Smooth muscle cell (in vitro differentiated cells): Measurements from ENCODE around the gene IRS2. TPM values are rescaled to one million over a fixed set of nuclear protein-coding genes. Genes with fewer than 3 reads are reported as not detected.
A peak's percentile ranks its signal among the peaks of the same experiment; 100 is the strongest.

Experiments
- DNase-seq: peaks from one replicate; lab custom pipeline; 2025; ENCODE audit not compliant: unreplicated experiment; lab: John Stamatoyannopoulos, UW
- H2AFZ ChIP-seq: fragments of 200-600 bp; sonication (generic); 2 replicates; pipeline ENCODE4 v1.6.0; 2016; ENCODE audit warnings: antibody characterized with exemption, low read depth, mild to moderate bottlenecking
- H3F3A ChIP-seq: fragments of 200-600 bp; sonication (generic); 2 replicates; pipeline ENCODE4 v1.6.0; 2017; ENCODE audit warnings: antibody characterized with exemption, low read depth
- H3K27ac ChIP-seq: fragments of 200-600 bp; sonication (generic); 2 replicates; pipeline ENCODE4 v1.5.1; 2016; ENCODE audit warnings: low read depth, mild to moderate bottlenecking
- H3K27me3 ChIP-seq: fragments of 200-600 bp; sonication (generic); 2 replicates; pipeline ENCODE4 v1.6.1; 2016; ENCODE audit warnings: low read depth, mild to moderate bottlenecking
- H3K36me3 ChIP-seq: fragments of 200-600 bp; sonication (generic); 2 replicates; pipeline ENCODE4 v1.5.1; 2016; ENCODE audit warnings: low read depth
- H3K4me1 ChIP-seq: fragments of 200-600 bp; sonication (generic); 2 replicates; pipeline ENCODE4 v1.5.1; 2016; ENCODE audit warnings: low read depth
- H3K4me2 ChIP-seq: fragments of 200-600 bp; sonication (generic); 2 replicates; pipeline ENCODE4 v1.6.0; 2016; ENCODE audit warnings: mild to moderate bottlenecking
- H3K4me3 ChIP-seq: fragments of 200-600 bp; sonication (generic); 2 replicates; pipeline ENCODE4 v1.5.1; 2016; ENCODE audit warnings: mild to moderate bottlenecking
- H3K79me2 ChIP-seq: fragments of 200-600 bp; sonication (generic); 2 replicates; pipeline ENCODE4 v1.6.0; 2016; ENCODE audit warnings: low read depth, mild to moderate bottlenecking
- H3K9ac ChIP-seq: fragments of 200-600 bp; sonication (generic); 2 replicates; pipeline ENCODE4 v1.6.0; 2016; ENCODE audit warnings: low read depth
- H3K9me3 ChIP-seq: fragments of 200-600 bp; sonication (generic); replicated peaks from 2 replicates; pipeline ENCODE4 v1.5.1; 2016; ENCODE audit warnings: low read depth
- H4K20me1 ChIP-seq: fragments of 200-600 bp; sonication (generic); 2 replicates; pipeline ENCODE4 v1.6.0; 2016; ENCODE audit warnings: low read depth
- WGBS: methylation state at CpG from one replicate; pipeline ENCODE4 v1.1.7; 2016; ENCODE audit warnings: low lambda C conversion rate; 5-methylcytosine and 5-hydroxymethylcytosine counted together
- polyA plus RNA-seq: library from polyadenylated mRNA; unstranded; fragments of >200 nt; fragmentation: Nextera tagmentation; extraction: Ambion mirVana; gene quantifications from 2 replicates; pipeline ENCODE4 v1.2.1, GENCODE V29; 2016
- total RNA-seq: library from RNA; depleted of rRNA; stranded (reverse); fragments of >200 nt; gene quantifications from 2 replicates; pipeline ENCODE4 v1.2.3, GENCODE V29; 2014
- TF ChIP-seq, protein P1 (sequence below): fragments of 200-600 bp; sonication (generic); IDR thresholded peaks from 2 replicates; pipeline ENCODE4 v1.5.1; 2017; ENCODE audit warnings: borderline replicate concordance, mild to moderate bottlenecking, antibody characterized with exemption; ENCODE audit not compliant: insufficient read depth, poor library complexity, severe bottlenecking

The IRS2 gene
- total and polyA plus RNA-seq, 2 experiments from 2014 or later: 0.90 to 1.7 TPM

DNA sequence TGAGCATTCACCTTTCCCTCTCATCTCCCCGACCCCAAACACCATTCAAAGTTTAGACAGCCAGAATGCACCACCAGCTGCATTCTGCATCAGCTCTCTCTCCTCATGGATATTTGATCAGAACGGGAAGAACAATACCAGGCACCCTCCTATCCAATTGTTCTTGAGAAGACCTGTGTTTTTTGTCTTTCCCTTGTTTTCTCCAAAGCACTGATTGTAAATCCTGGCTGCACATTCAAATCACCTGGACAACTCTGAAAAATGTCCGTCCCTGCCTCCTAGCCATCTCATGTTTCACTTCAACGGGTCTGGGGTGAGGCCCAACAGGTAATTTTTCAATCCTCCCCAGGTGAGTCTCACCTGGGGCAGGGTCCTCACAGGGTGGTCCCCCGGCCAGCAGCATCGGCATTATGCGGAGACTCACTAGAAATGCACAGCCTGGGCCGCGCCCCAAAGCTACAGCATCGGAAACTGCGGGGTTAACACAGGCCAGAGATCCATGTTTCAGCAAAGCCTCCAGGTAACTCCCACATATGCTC lies 5.5 kb downstream of the IRS2 start:
- peaks cover 4% of the 10 kb centered on the region for H3K79me2 ChIP-seq
- WGBS: 84% methylated on average over 11 of the region's 11 CpGs
- H3K27ac ChIP-seq: no peak overlapping the region
- no peak overlapping the region for H3K9ac ChIP-seq
- peaks cover 16% of the 10 kb centered on the region for H3K4me1 ChIP-seq
- H2AFZ ChIP-seq: no peak overlapping the region
- H3K36me3 ChIP-seq: no peaks in the 10 kb centered on the region
- TF ChIP-seq, protein P1, sequence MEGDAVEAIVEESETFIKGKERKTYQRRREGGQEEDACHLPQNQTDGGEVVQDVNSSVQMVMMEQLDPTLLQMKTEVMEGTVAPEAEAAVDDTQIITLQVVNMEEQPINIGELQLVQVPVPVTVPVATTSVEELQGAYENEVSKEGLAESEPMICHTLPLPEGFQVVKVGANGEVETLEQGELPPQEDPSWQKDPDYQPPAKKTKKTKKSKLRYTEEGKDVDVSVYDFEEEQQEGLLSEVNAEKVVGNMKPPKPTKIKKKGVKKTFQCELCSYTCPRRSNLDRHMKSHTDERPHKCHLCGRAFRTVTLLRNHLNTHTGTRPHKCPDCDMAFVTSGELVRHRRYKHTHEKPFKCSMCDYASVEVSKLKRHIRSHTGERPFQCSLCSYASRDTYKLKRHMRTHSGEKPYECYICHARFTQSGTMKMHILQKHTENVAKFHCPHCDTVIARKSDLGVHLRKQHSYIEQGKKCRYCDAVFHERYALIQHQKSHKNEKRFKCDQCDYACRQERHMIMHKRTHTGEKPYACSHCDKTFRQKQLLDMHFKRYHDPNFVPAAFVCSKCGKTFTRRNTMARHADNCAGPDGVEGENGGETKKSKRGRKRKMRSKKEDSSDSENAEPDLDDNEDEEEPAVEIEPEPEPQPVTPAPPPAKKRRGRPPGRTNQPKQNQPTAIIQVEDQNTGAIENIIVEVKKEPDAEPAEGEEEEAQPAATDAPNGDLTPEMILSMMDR: no peak
- peak overlapping the region; percentile 48 for H3K4me2 ChIP-seq
- no peaks in the 10 kb centered on the region for H3K9me3 ChIP-seq
- DNase-seq: no peak
- H3F3A ChIP-seq: no peaks in the 10 kb centered on the region
- peaks cover 12% of the 10 kb centered on the region for H3K27me3 ChIP-seq
- peak overlapping the region; percentile 34 for H3K4me3 ChIP-seq
- peaks cover 8% of the 10 kb centered on the region for H4K20me1 ChIP-seq

DNA sequence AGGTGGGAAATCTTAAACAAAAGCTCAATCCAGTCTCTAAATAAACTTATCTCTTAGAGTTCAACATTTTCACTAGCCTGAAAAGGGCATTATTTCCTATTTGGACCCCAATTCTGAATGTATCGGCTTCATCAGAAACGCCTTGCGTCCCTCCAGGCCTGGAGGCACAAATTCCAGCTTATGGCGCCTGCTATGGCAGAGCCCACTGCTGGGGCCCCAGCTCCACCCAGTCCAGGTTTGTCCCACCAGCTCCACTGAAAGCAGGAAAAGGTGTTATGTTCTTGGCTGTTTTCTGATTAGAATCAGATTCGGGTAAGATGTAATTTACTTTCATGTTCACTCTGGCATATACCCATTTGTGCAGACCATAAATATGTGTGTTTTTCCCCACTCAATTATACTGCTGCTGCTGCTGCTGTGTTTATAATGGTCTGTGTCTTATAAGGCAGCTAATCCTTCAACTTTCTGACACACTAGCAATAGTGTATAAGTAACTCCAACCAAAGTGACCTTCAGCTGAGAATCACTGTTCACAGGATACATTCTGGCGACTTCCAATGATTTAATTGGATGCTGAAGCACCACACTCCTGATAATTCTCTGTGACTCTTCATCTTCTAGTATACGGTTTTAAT lies 6.4 kb downstream of the IRS2 start:
- Histone ChIP-seq H3K4me3 (peak overlapping the region; percentile 34), H3K27ac (no peak overlapping the region), H3K36me3 (no peaks in the 10 kb centered on the region), H3K79me2 (peaks cover 4% of the 10 kb centered on the region), H2AFZ (no peak overlapping the region), H4K20me1 (peaks cover 8% of the 10 kb centered on the region), H3K27me3 (peaks cover 9% of the 10 kb centered on the region), H3K4me2 (peak overlapping the region; percentile 4), H3K4me1 (peaks cover 16% of the 10 kb centered on the region), H3K9me3 (no peaks in the 10 kb centered on the region), H3F3A (no peaks in the 10 kb centered on the region), H3K9ac (no peak overlapping the region)
- no peak for DNase-seq
- 89% methylated on average over 7 of the region's 7 CpGs for WGBS
- TF ChIP-seq, protein P1: no peak

DNA sequence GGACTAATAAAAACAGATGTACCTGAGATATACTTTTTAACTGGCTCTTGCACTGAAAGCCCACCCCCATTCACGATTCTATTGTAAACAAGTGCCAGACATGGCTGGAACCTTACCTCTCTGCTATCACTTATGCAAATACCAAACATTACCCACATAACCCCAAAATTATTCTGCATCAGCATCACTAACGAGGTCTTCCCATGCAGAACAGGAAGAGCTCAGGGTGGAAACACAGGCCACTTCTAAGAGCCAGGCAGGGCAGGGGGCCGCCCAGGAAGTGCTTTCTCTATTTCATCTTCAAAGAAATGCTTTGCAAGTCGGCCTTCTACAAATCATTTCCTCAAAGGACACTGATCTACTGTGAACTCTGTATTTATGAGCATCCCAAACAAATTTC lies 7.3 kb downstream of the IRS2 start:
- Histone ChIP-seq H3F3A (no peaks in the 10 kb centered on the region), H3K27ac (no peak overlapping the region), H3K9ac (no peak overlapping the region), H3K36me3 (no peaks in the 10 kb centered on the region), H3K4me1 (peaks cover 16% of the 10 kb centered on the region), H3K4me2 (no peak overlapping the region), H3K27me3 (peaks cover 5% of the 10 kb centered on the region), H2AFZ (no peak overlapping the region), H3K79me2 (peaks cover 4% of the 10 kb centered on the region), H3K9me3 (no peaks in the 10 kb centered on the region), H3K4me3 (peak overlapping the region; percentile 34), H4K20me1 (peaks cover 8% of the 10 kb centered on the region)
- 77% methylated on average over 4 of the region's 4 CpGs for WGBS
- no peak for DNase-seq
- TF ChIP-seq, protein P1: no peak

DNA sequence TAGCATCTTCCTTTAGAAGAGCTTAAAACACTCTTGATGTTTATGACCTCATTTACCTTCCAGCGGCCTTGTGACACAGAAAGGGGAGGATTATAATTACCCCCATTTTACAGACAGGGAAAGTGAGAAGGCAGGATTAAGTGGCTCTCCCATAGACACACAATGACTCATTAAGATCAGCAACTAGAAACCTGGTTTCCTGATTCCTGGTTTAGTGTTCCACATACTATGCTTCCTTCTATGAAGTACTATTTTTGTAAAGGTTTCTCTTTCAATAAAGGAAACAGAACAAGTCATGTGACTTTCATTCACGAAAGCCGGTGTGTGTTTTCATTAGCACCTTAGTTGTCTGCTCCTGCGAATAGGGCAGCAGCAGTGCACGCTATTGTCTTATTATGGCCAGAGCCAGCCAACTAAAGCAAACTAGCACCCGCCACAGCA lies 8.3 kb downstream of the IRS2 start:
- H3K4me3 ChIP-seq: peak overlapping the region; percentile 34
- no peaks in the 10 kb centered on the region for H3F3A ChIP-seq
- H3K79me2 ChIP-seq: peaks cover 4% of the 10 kb centered on the region
- peaks cover 16% of the 10 kb centered on the region for H3K4me1 ChIP-seq
- H3K9me3 ChIP-seq: no peaks in the 10 kb centered on the region
- no peak overlapping the region for H3K9ac ChIP-seq
- H4K20me1 ChIP-seq: peaks cover 8% of the 10 kb centered on the region
- DNase-seq: no peak
- H3K4me2 ChIP-seq: no peak overlapping the region
- H3K36me3 ChIP-seq: no peaks in the 10 kb centered on the region
- TF ChIP-seq, protein P1: no peak
- H2AFZ ChIP-seq: no peak overlapping the region
- H3K27me3 ChIP-seq: no peaks in the 10 kb centered on the region
- H3K27ac ChIP-seq: no peak overlapping the region
- 63% methylated on average over 6 of the region's 6 CpGs for WGBS
